A549 (cell line): ENCODE data around the gene CHAD.

Source experiments
- CEBPB ChIP-seq, 2 experiments: fragments of >200 bp in 1 of 2; sonication (Bioruptor Twin) in 1 of 2; formaldehyde crosslinking in 1 of 2; IDR thresholded peaks; 2 replicates each; pipeline ENCODE4 v1.6.1; 2012 to 2016
- CTCF ChIP-seq: fragments of >200 bp; sonication (Bioruptor Twin); formaldehyde crosslinking; IDR thresholded peaks from 3 replicates; pipeline ENCODE4 v1.5.1; 2016
- EHMT2 ChIP-seq: fragments of 200-600 bp; sonication (generic); IDR thresholded peaks from 2 replicates; pipeline ENCODE4 v1.6.1; 2016; ENCODE audit warnings: antibody characterized with exemption, low read depth, mild to moderate bottlenecking, moderate library complexity
- JUNB ChIP-seq: fragments of >200 bp; sonication (Bioruptor Twin); formaldehyde crosslinking; IDR thresholded peaks from 2 replicates; pipeline ENCODE4 v1.6.1; 2016
- KDM1A ChIP-seq: fragments of 200-600 bp; sonication (generic); IDR thresholded peaks from 2 replicates; pipeline ENCODE4 v1.6.1; 2016; ENCODE audit warnings: low read depth, mild to moderate bottlenecking
- KDM5A ChIP-seq: fragments of 200-600 bp; sonication (generic); IDR thresholded peaks from 2 replicates; pipeline ENCODE4 v1.6.1; 2016; ENCODE audit warnings: antibody characterized with exemption, mild to moderate bottlenecking
- POLR2A ChIP-seq: IDR thresholded peaks from 2 replicates; pipeline ENCODE4 v1.6.1; 2012; ENCODE audit warnings: mild to moderate bottlenecking, low read length
- POLR2AphosphoS2 ChIP-seq: conservative IDR thresholded peaks from 2 replicates; pipeline ENCODE4 v1.6.1; 2012; ENCODE audit warnings: low read length, improper control_type of control experiment, inconsistent platforms
- RAD21 ChIP-seq, 2 experiments: fragments of >200 bp in 1 of 2; sonication (Bioruptor Twin) in 1 of 2; formaldehyde crosslinking in 1 of 2; IDR thresholded peaks in 1 of 2; conservative IDR thresholded peaks in 1 of 2; 2 replicates in 1 of 2; 3 replicates in 1 of 2; pipeline ENCODE4 v1.6.1; 2012 to 2018; ENCODE audit warnings: inconsistent platforms in 1 of 2
- SMC3 ChIP-seq: fragments of >200 bp; sonication (Bioruptor Twin); formaldehyde crosslinking; IDR thresholded peaks from 3 replicates; pipeline ENCODE4 v1.6.1; 2018; ENCODE audit warnings: inconsistent platforms
- TP53 ChIP-seq: fragments of 250-450 bp; sonication (Bioruptor Pico); IDR thresholded peaks from 2 replicates; pipeline ENCODE4 v1.5.0; 2021; ENCODE audit warnings: mild to moderate bottlenecking, moderate library complexity
- ZSCAN20 ChIP-seq: fragments of 250-450 bp; sonication (Bioruptor Pico); IDR thresholded peaks from 2 replicates; pipeline ENCODE4 v1.8.0; 2022; ENCODE audit warnings: mild to moderate bottlenecking, moderate library complexity

GRCh38 chr17:50425682-50426471, 42.8 kb downstream of the CHAD start, which contains the start of gene ACSF2:
- no peak for TF ChIP-seq KDM1A
- TF ChIP-seq CEBPB (IDR thresholded peaks at IDR 0.05) = no peak
- no peak for TF ChIP-seq POLR2A
- TF ChIP-seq ZSCAN20 (CRISPR knock-in tag) = no peak
- no peak for TF ChIP-seq RAD21 (conservative IDR thresholded peaks at IDR 0.05 in 1 of 2, IDR thresholded peaks at IDR 0.05 in 1 of 2)
- no peak for TF ChIP-seq CTCF
- no peak for TF ChIP-seq EHMT2
- TF ChIP-seq TP53 = no peak
- TF ChIP-seq SMC3 = no peak
- TF ChIP-seq JUNB = no peak
- no peak for TF ChIP-seq POLR2AphosphoS2
- TF ChIP-seq KDM5A = no peak
